HS-27A (cell line): ENCODE results near the gene PNMA8C.
"Not testable (repeated sequence)": the region's sequence is repeated elsewhere in the genome, so short reads cannot be mapped to it uniquely, and the experiment has no call there.

ENCODE experiments used
- DNase-seq: peaks from one replicate; pipeline ENCODE4 v3.0.0-alpha.2; 2012; ENCODE audit warnings: low read depth, missing footprints

Gene PNMA8C

GRCh38 chr19:46388311-46389095 lies 40.2 kb downstream of the PNMA8C start:
- DNase-seq = no peak

GRCh38 chr19:46387713-46388130 lies 41.0 kb downstream of the PNMA8C start:
- DNase-seq = no peak

- no peak for DNase-seq
Observed at GRCh38 chr19:46386996-46387712, 41.6 kb downstream of the PNMA8C start.

GRCh38 chr19:46386151-46386550 lies 42.6 kb downstream of the PNMA8C start:
- DNase-seq = no peak

- no peak for DNase-seq
Observed at GRCh38 chr19:46385636-46386035, 43.1 kb downstream of the PNMA8C start.

GRCh38 chr19:46384396-46384795 lies 44.3 kb downstream of the PNMA8C start:
- DNase-seq = no peak

- DNase-seq = no peak
Observed at GRCh38 chr19:46383846-46384245, 44.9 kb downstream of the PNMA8C start.

- no peak for DNase-seq
Observed at GRCh38 chr19:46383171-46383815, 45.4 kb downstream of the PNMA8C start.

- no peak for DNase-seq
Observed at GRCh38 chr19:46381756-46382345, 46.9 kb downstream of the PNMA8C start.

GRCh38 chr19:46381346-46381745 lies 47.4 kb downstream of the PNMA8C start:
- DNase-seq = no peak

- DNase-seq = no peak
Observed at GRCh38 chr19:46380690-46381089, 48.0 kb downstream of the PNMA8C start.

GRCh38 chr19:46378268-46378667 lies 50.5 kb downstream of the PNMA8C start:
- no peak for DNase-seq

- no peak for DNase-seq
Observed at GRCh38 chr19:46376241-46377153, 52.2 kb downstream of the PNMA8C start.

- not testable (repeated sequence) for DNase-seq
Observed at GRCh38 chr19:46375476-46376067, 53.2 kb downstream of the PNMA8C start.
